Neural cell (in vitro differentiated cells): ENCODE data around the gene TOMM20. TPM values are rescaled to one million over a fixed set of nuclear protein-coding genes. Genes with fewer than 3 reads are reported as not detected.
A peak's percentile ranks its signal among the peaks of the same experiment; 100 is the strongest.

ENCODE experiments used
- H2AFZ ChIP-seq: fragments of 200-600, 300-800 bp; sonication (generic), shearing (Covaris generic); 2 replicates; pipeline ENCODE4 v1.6.0; 2014; ENCODE audit warnings: low read depth, mild to moderate bottlenecking, antibody characterized with exemption, low read length, moderate library complexity
- H3F3A ChIP-seq: fragments of 200-600 bp; shearing (Covaris generic); 2 replicates; pipeline ENCODE4 v1.6.1; 2016; ENCODE audit warnings: mild to moderate bottlenecking, moderate library complexity, mixed read lengths, antibody characterized with exemption, low read length; ENCODE audit not compliant: insufficient read depth, poor library complexity, severe bottlenecking
- H3K27ac ChIP-seq: fragments of 200-600, 300-800 bp; sonication (generic), shearing (Covaris generic); 2 replicates; pipeline ENCODE4 v1.5.1; 2014; ENCODE audit warnings: mild to moderate bottlenecking, low read length, moderate library complexity
- H3K27me3 ChIP-seq: fragments of 300-800, 200-600 bp; sonication (generic), shearing (Covaris generic); 2 replicates; pipeline ENCODE4 v1.6.0; 2014; ENCODE audit warnings: mild to moderate bottlenecking, low read depth, low read length, moderate library complexity; ENCODE audit not compliant: insufficient read depth
- H3K36me3 ChIP-seq: fragments of 300-800, 200-600 bp; sonication (generic), shearing (Covaris generic); 2 replicates; pipeline ENCODE4 v1.5.1; 2014; ENCODE audit warnings: mild to moderate bottlenecking, antibody characterized with exemption, low read length, moderate library complexity; ENCODE audit not compliant: insufficient read depth
- H3K4me2 ChIP-seq: fragments of 300-800, 200-600 bp; sonication (generic), shearing (Covaris generic); 2 replicates; pipeline ENCODE4 v1.6.0; 2014; ENCODE audit warnings: mild to moderate bottlenecking, low read length
- H3K4me3 ChIP-seq: fragments of 300-800, 200-600 bp; sonication (generic), shearing (Covaris generic); 2 replicates; pipeline ENCODE4 v1.5.1; 2014; ENCODE audit warnings: mild to moderate bottlenecking, low read length, moderate library complexity
- H3K79me2 ChIP-seq: fragments of 200-600 bp; shearing (Covaris generic); replicated peaks from 2 replicates; pipeline ENCODE4 v1.6.0; 2014; ENCODE audit warnings: mild to moderate bottlenecking, low read length, moderate library complexity; ENCODE audit not compliant: insufficient read depth
- H3K9ac ChIP-seq: fragments of 300-800, 200-600 bp; sonication (generic), shearing (Covaris generic); 2 replicates; pipeline ENCODE4 v1.6.1; 2016; ENCODE audit warnings: mild to moderate bottlenecking, low read length, mixed read lengths
- H3K9me2 ChIP-seq: fragments of 200-600 bp; shearing (Covaris generic); 2 replicates; pipeline ENCODE4 v1.6.1; 2016; ENCODE audit warnings: mild to moderate bottlenecking, low read length, mixed read lengths; ENCODE audit not compliant: insufficient read depth
- H3K9me3 ChIP-seq: fragments of 200-600, 300-800 bp; sonication (generic), shearing (Covaris generic); 2 replicates; pipeline ENCODE4 v1.6.1; 2016; ENCODE audit warnings: mild to moderate bottlenecking, mixed run types, low read length, moderate library complexity, mixed read lengths
- H4K20me1 ChIP-seq: fragments of 200-600 bp; shearing (Covaris generic); 2 replicates; pipeline ENCODE4 v1.6.1; 2016; ENCODE audit warnings: mild to moderate bottlenecking, mixed run types; ENCODE audit not compliant: insufficient read depth
- EP300 ChIP-seq: fragments of 450-650 bp; conservative IDR thresholded peaks from 2 replicates; pipeline ENCODE4 v1.6.1; 2014; ENCODE audit warnings: antibody characterized with exemption, mild to moderate bottlenecking, moderate library complexity; ENCODE audit not compliant: poor library complexity, severe bottlenecking
- EZH2 ChIP-seq: fragments of 200-600, 300-800 bp; shearing (Covaris generic), sonication (generic); IDR thresholded peaks from 2 replicates; pipeline ENCODE4 v1.6.1; 2014; ENCODE audit warnings: antibody characterized with exemption, low read length, borderline replicate concordance, mild to moderate bottlenecking; ENCODE audit not compliant: insufficient read depth, poor library complexity, severe bottlenecking
- polyA plus RNA-seq: library from polyadenylated mRNA; depleted of rRNA; stranded (reverse); fragments of >200 nt; gene quantifications from 2 replicates; pipeline ENCODE4 v1.2.3, GENCODE V29; 2014
- small RNA-seq, 3 experiments: library from RNA; depleted of rRNA; stranded (forward); fragments of <200 nt; gene quantifications; one replicate each; pipeline ENCODE3, GENCODE V24; 2012
- TF ChIP-seq, protein P1 (sequence below): fragments of 450-650 bp; IDR thresholded peaks from 2 replicates; pipeline ENCODE4 v1.5.1; 2014; ENCODE audit warnings: antibody characterized with exemption, mild to moderate bottlenecking, moderate library complexity; ENCODE audit not compliant: poor library complexity, severe bottlenecking

TOMM20 gene
- polyA plus RNA-seq, 1 donor from 2014 or later: 175 TPM

DNA sequence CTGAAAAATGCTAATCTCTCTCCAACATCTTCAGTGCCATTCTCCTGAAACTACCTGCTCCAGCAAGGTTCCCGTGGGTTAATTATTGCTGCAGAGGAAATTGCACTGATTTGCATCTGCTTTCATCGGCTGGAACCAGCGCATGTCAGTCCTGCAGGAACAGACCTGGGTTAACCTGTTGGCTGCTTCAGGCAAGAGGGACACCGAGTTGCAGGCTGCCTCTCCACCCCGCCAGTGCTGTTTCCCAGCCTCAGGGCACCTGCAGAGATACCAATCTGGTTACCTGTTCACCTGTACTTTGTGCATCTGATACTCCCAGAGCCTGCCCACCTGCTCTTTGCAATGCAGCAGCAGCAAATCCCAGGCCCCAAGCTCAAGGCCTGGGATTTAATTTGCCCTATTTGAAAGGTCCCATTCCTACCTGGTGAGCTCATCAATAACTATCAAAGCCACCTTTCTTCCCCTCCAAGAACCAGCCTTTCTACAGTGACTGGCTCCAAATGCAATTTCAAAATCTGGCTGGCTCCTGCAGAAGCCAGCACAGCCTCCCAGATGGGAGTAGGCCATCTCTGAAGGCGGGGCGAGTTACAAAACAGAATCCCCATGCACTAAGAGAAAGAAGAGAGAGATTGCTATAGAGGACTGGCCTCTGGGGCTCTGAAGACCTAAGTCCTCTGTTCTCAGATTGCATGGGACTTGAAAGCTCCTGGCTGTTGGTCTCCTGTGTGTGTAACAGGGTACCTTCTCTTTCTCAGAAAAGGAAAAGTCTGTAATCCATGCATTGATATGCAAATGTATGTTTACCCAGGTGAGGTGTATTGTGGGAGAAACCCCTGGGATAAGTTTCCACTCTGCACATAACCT, 67.8 kb downstream of the TOMM20 start:
- Histone ChIP-seq H3K9me3 (no peaks in the 10 kb centered on the region), H4K20me1 (no peaks in the 10 kb centered on the region), H3K9me2 (no peaks in the 10 kb centered on the region), H3K9ac (peak overlapping the region; percentile 14), H3K36me3 (no peaks in the 10 kb centered on the region), H3K27me3 (no peaks in the 10 kb centered on the region), H3F3A (no peaks in the 10 kb centered on the region), H2AFZ (no peak overlapping the region), H3K79me2 (no peaks in the 10 kb centered on the region), H3K4me2 (no peak overlapping the region), H3K27ac (peak overlapping the region; percentile 48), H3K4me3 (peak overlapping the region; percentile 19)
- TF ChIP-seq, protein P1, sequence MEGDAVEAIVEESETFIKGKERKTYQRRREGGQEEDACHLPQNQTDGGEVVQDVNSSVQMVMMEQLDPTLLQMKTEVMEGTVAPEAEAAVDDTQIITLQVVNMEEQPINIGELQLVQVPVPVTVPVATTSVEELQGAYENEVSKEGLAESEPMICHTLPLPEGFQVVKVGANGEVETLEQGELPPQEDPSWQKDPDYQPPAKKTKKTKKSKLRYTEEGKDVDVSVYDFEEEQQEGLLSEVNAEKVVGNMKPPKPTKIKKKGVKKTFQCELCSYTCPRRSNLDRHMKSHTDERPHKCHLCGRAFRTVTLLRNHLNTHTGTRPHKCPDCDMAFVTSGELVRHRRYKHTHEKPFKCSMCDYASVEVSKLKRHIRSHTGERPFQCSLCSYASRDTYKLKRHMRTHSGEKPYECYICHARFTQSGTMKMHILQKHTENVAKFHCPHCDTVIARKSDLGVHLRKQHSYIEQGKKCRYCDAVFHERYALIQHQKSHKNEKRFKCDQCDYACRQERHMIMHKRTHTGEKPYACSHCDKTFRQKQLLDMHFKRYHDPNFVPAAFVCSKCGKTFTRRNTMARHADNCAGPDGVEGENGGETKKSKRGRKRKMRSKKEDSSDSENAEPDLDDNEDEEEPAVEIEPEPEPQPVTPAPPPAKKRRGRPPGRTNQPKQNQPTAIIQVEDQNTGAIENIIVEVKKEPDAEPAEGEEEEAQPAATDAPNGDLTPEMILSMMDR: no peak
- TF ChIP-seq EZH2 (no peak), EP300 (no peak)

Small RNA genes lying within 50 kb of the gene (small RNA-seq; reads per million reads assigned to genes)
- gene AL732292.1 (0 reads per million in 3 experiments), gene SNORA14B (462 to 1,182 (median 605) reads per million in 3 experiments)

Other genes with a start within 250 kb of the TOMM20 start
- gene RBM34, start 32.4 kb upstream of the TOMM20 start, polyA plus RNA-seq: 98.1 and 128 TPM in 2 replicates
- gene ARID4B, start 199.3 kb upstream of the TOMM20 start, polyA plus RNA-seq: 43.7 and 49.3 TPM in 2 replicates
- 45.7 and 71.9 TPM in 2 replicates for gene GGPS1, start 199.7 kb upstream of the TOMM20 start, polyA plus RNA-seq
- gene TBCE, start 238.6 kb upstream of the TOMM20 start, polyA plus RNA-seq: 59.0 and 72.9 TPM in 2 replicates